IPS-15b (cell line): ENCODE measurements around the gene KIZ.

Experiments
- H3K27me3 ChIP-seq: one replicate; pipeline ENCODE4 v1.6.1; 2013; ENCODE audit warnings: low read length; ENCODE audit not compliant: control insufficient read depth, insufficient read depth
- H3K36me3 ChIP-seq: one replicate; pipeline ENCODE4 v1.6.1; 2013; ENCODE audit warnings: low read length; ENCODE audit not compliant: control insufficient read depth, insufficient read depth
- H3K4me1 ChIP-seq: one replicate; pipeline ENCODE4 v1.6.1; 2013; ENCODE audit warnings: mild to moderate bottlenecking, low read length; ENCODE audit not compliant: control insufficient read depth, insufficient read depth
- H3K4me3 ChIP-seq: one replicate; pipeline ENCODE4 v1.5.1; 2013; ENCODE audit warnings: low read depth, low read length
- H3K9ac ChIP-seq: one replicate; pipeline ENCODE4 v1.6.1; 2013; ENCODE audit warnings: low read depth, mild to moderate bottlenecking, low read length
- H3K9me3 ChIP-seq: one replicate; pipeline ENCODE4 v1.6.1; 2013; ENCODE audit warnings: mild to moderate bottlenecking, low read length; ENCODE audit not compliant: control insufficient read depth, insufficient read depth

KIZ gene

GRCh38 chr20:21125849-21126580, at the start of gene KIZ:
KIZ (plus strand) TSS chr20:21126082; CDS start chr20:21126116, 34 bp downstream.
- Histone ChIP-seq H3K9me3 (no peaks in the 10 kb centered on the region), H3K27me3 (peaks cover 3% of the 10 kb centered on the region)

GRCh38 chr20:21077809-21078345, 48.0 kb upstream of the KIZ start:
- Histone ChIP-seq H3K36me3 (no peaks in the 10 kb centered on the region), H3K4me1 (no peaks in the 10 kb centered on the region), H3K27me3 (no peaks in the 10 kb centered on the region), H3K9me3 (no peaks in the 10 kb centered on the region), H3K9ac (no peak overlapping the region), H3K4me3 (no peak overlapping the region)

More at GRCh38 chr20:21125849-21126580, at the start of gene KIZ:
- Histone ChIP-seq H3K4me1 (peaks cover 7% of the 10 kb centered on the region), H3K9ac (peak within 1 kb of the TSS; percentile 62), H3K4me3 (peak within 1 kb of the TSS; percentile 87), H3K36me3 (no peaks in the 10 kb centered on the region)

- Histone ChIP-seq H3K4me1 (no peaks in the 10 kb centered on the region), H3K4me3 (no peak overlapping the region), H3K9me3 (no peaks in the 10 kb centered on the region), H3K9ac (no peak overlapping the region), H3K36me3 (no peaks in the 10 kb centered on the region), H3K27me3 (no peaks in the 10 kb centered on the region)
Observed at GRCh38 chr20:21082584-21082983, 43.3 kb upstream of the KIZ start.

- no peaks in the 10 kb centered on the region for H3K36me3 ChIP-seq
- H3K27me3 ChIP-seq: no peaks in the 10 kb centered on the region
- H3K4me3 ChIP-seq: no peak overlapping the region
- H3K4me1 ChIP-seq: peaks cover 5% of the 10 kb centered on the region
- no peak overlapping the region for H3K9ac ChIP-seq
- no peaks in the 10 kb centered on the region for H3K9me3 ChIP-seq
Observed at GRCh38 chr20:21083825-21084325, 42.0 kb upstream of the KIZ start.

DNA sequence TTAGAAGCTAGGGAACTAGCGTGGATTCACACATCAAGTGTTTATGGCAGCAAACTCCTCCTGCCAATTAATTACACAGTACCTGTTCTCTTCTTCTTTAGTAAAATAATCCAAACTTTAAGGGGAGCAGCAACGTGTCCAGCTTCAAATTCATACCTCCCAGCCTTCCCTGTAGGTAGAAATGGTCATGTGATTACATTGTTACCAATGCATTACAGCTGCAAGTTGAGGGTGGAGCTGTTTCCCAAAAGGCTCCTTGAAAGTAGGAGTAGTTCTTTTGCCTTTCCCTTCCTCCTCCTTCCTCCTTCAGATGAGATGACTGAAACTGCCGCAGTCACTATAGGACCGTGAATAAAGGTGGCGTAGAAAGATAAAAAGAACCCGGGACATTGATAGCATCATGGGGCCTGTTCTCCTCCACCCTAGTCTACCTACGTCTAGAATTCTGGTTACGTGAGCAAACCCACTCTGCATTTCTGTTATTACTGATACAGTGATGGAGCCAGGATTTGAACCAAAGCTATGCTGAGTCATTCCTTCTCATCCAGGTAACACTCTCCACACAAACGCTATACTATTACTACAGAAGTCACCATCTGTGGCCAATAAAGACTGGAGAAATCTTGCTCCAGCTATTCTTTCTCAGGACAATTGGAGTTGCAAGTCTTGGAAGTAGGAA, 37.9 kb upstream of the KIZ start:
- H3K27me3 ChIP-seq: no peaks in the 10 kb centered on the region
- H3K9ac ChIP-seq: no peak overlapping the region
- H3K4me3 ChIP-seq: no peak overlapping the region
- H3K36me3 ChIP-seq: no peaks in the 10 kb centered on the region
- peaks cover 26% of the 10 kb centered on the region for H3K4me1 ChIP-seq
- H3K9me3 ChIP-seq: no peaks in the 10 kb centered on the region

GRCh38 chr20:21089391-21089790, 36.5 kb upstream of the KIZ start:
- H3K36me3 ChIP-seq: no peaks in the 10 kb centered on the region
- no peak overlapping the region for H3K4me3 ChIP-seq
- peaks cover 26% of the 10 kb centered on the region for H3K4me1 ChIP-seq
- H3K27me3 ChIP-seq: peaks cover 5% of the 10 kb centered on the region
- H3K9me3 ChIP-seq: no peaks in the 10 kb centered on the region
- H3K9ac ChIP-seq: no peak overlapping the region

DNA sequence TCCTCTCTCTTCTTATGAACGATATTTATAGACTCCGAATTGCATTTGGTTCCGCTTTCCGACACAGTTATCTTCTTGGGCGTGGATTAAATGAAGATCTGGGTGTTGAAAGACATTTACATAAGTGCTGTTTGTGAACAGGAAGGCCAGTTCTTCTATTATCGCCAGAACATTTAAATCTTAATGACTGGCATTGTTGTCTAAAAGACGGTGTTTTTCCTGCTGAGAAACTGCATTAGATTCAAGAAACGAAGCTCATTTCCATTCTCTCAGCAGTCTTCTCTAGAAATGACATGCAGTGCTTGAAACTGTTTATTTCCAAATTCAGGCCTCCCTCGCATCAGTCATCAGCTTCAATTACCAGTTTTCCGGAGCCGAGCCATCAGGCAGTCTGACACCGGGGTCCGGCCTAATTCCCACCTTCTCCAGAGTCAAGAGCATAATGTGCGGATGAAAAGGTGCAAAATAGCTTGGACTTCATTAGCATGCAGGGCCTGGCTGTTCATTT, 35.7 kb upstream of the KIZ start:
- Histone ChIP-seq H3K36me3 (no peaks in the 10 kb centered on the region), H3K4me1 (peaks cover 26% of the 10 kb centered on the region), H3K27me3 (peaks cover 5% of the 10 kb centered on the region), H3K9me3 (no peaks in the 10 kb centered on the region), H3K4me3 (peak overlapping the region; percentile 18), H3K9ac (no peak overlapping the region)

- Histone ChIP-seq H3K4me3 (peak overlapping the region; percentile 18), H3K9me3 (no peaks in the 10 kb centered on the region), H3K9ac (no peak overlapping the region), H3K4me1 (peaks cover 26% of the 10 kb centered on the region), H3K27me3 (peaks cover 5% of the 10 kb centered on the region), H3K36me3 (no peaks in the 10 kb centered on the region)
Observed at GRCh38 chr20:21090721-21091120, 35.2 kb upstream of the KIZ start.

- Histone ChIP-seq H3K9ac (no peak overlapping the region), H3K4me3 (no peak overlapping the region), H3K4me1 (peaks cover 26% of the 10 kb centered on the region), H3K9me3 (no peaks in the 10 kb centered on the region), H3K36me3 (no peaks in the 10 kb centered on the region), H3K27me3 (peaks cover 19% of the 10 kb centered on the region)
Observed at GRCh38 chr20:21092806-21093205, 33.1 kb upstream of the KIZ start.

GRCh38 chr20:21096321-21097043, 29.4 kb upstream of the KIZ start:
- no peaks in the 10 kb centered on the region for H3K9me3 ChIP-seq
- no peak overlapping the region for H3K9ac ChIP-seq
- no peaks in the 10 kb centered on the region for H3K36me3 ChIP-seq
- peaks cover 48% of the 10 kb centered on the region for H3K27me3 ChIP-seq
- H3K4me1 ChIP-seq: peaks cover 6% of the 10 kb centered on the region
- no peak overlapping the region for H3K4me3 ChIP-seq

DNA sequence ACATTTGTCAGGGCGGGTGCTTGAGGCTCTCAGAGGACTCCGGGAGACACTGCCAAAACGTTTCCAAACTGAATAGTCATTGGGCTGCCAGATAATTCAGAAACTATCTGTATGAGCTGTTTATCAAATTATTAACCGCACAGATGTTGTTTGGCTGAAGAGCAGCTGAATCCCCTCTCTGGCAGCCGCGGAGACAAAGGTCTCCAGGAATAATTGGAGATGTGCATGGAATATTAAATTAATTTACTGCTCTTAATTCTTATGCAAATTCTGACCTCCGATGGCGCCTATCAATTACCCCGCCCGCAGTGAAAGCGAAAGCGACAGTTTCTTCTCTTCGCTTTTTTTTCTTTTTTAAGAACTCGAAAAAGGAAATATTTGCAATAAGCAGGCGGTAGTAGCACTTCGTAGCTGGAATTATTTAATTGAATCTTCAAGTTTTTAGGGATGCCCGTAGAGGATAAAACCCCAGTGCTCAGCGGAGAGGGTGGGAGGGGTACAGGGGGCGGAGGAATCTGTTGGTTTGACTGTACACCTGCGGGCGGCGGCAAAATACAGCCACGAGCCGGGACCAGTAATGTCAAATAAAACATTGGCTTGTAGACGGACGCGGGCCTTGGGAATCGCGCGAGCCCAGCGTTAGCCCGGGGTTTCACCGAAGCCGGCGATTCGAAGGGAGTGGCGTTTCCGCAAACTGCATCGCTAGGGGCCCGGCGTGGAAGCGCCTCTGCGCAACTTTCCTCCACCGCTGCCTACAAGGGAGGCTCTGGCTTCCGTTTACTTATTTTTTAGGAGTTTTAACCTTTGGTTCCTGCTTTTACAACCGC, 25.9 kb upstream of the KIZ start:
- Histone ChIP-seq H3K36me3 (no peaks in the 10 kb centered on the region), H3K9ac (no peak overlapping the region), H3K9me3 (no peaks in the 10 kb centered on the region), H3K27me3 (peaks cover 76% of the 10 kb centered on the region), H3K4me1 (peaks cover 17% of the 10 kb centered on the region), H3K4me3 (peak overlapping the region; percentile 71)
